Measurements from ENCODE around the gene HPS6.

GRCh38 chr10:102069071-102069470, 3.9 kb downstream of the HPS6 start:
- TF ChIP-seq CTCF (conservative IDR thresholded peaks at IDR 0.05 in 1 of 2, IDR thresholded peaks at IDR 0.05 in 1 of 2; ENCODE audit: low read depth in 1 of 2, low read length in 2 of 2) (no peak), EZH2 (IDR thresholded peaks at IDR 0.05; ENCODE audit: low read length, missing control alignments) (no peak)
